ENCODE results near the gene SEPTIN2. TPM values are rescaled to one million over a fixed set of nuclear protein-coding genes. Genes with fewer than 3 reads are reported as not detected.
A peak's percentile ranks its signal among the peaks of the same experiment; 100 is the strongest.

The SEPTIN2 gene
- total and polyA plus RNA-seq, 10 of the 15 experiments (the other 5 are each of a cell fraction or from before 2014, with no cell fraction given), result 169 to 474 (median 269) TPM

GRCh38 chr2:241314226-241315092 is 1.3 kb upstream of the SEPTIN2 start (continued):
- TF ChIP-seq, protein P1, sequence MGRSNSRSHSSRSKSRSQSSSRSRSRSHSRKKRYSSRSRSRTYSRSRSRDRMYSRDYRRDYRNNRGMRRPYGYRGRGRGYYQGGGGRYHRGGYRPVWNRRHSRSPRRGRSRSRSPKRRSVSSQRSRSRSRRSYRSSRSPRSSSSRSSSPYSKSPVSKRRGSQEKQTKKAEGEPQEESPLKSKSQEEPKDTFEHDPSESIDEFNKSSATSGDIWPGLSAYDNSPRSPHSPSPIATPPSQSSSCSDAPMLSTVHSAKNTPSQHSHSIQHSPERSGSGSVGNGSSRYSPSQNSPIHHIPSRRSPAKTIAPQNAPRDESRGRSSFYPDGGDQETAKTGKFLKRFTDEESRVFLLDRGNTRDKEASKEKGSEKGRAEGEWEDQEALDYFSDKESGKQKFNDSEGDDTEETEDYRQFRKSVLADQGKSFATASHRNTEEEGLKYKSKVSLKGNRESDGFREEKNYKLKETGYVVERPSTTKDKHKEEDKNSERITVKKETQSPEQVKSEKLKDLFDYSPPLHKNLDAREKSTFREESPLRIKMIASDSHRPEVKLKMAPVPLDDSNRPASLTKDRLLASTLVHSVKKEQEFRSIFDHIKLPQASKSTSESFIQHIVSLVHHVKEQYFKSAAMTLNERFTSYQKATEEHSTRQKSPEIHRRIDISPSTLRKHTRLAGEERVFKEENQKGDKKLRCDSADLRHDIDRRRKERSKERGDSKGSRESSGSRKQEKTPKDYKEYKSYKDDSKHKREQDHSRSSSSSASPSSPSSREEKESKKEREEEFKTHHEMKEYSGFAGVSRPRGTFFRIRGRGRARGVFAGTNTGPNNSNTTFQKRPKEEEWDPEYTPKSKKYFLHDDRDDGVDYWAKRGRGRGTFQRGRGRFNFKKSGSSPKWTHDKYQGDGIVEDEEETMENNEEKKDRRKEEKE (IDR thresholded peaks at IDR 0.05), result no peak
- no peak for TF ChIP-seq RAD21 (IDR thresholded peaks at IDR 0.05; ENCODE audit: insufficient read depth, low read depth, low read length)
- TF ChIP-seq NR2C2 (IDR thresholded peaks at IDR 0.05; ENCODE audit: borderline replicate concordance, control insufficient read depth, insufficient read length, low read depth), result no peak
- TF ChIP-seq, protein P2, sequence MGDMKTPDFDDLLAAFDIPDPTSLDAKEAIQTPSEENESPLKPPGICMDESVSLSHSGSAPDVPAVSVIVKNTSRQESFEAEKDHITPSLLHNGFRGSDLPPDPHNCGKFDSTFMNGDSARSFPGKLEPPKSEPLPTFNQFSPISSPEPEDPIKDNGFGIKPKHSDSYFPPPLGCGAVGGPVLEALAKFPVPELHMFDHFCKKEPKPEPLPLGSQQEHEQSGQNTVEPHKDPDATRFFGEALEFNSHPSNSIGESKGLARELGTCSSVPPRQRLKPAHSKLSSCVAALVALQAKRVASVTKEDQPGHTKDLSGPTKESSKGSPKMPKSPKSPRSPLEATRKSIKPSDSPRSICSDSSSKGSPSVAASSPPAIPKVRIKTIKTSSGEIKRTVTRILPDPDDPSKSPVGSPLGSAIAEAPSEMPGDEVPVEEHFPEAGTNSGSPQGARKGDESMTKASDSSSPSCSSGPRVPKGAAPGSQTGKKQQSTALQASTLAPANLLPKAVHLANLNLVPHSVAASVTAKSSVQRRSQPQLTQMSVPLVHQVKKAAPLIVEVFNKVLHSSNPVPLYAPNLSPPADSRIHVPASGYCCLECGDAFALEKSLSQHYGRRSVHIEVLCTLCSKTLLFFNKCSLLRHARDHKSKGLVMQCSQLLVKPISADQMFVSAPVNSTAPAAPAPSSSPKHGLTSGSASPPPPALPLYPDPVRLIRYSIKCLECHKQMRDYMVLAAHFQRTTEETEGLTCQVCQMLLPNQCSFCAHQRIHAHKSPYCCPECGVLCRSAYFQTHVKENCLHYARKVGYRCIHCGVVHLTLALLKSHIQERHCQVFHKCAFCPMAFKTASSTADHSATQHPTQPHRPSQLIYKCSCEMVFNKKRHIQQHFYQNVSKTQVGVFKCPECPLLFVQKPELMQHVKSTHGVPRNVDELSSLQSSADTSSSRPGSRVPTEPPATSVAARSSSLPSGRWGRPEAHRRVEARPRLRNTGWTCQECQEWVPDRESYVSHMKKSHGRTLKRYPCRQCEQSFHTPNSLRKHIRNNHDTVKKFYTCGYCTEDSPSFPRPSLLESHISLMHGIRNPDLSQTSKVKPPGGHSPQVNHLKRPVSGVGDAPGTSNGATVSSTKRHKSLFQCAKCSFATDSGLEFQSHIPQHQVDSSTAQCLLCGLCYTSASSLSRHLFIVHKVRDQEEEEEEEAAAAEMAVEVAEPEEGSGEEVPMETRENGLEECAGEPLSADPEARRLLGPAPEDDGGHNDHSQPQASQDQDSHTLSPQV (IDR thresholded peaks at IDR 0.05), result 0 out of 2 replicates have a peak, but pooled peaks have one; percentile 46
- TF ChIP-seq, protein P3, sequence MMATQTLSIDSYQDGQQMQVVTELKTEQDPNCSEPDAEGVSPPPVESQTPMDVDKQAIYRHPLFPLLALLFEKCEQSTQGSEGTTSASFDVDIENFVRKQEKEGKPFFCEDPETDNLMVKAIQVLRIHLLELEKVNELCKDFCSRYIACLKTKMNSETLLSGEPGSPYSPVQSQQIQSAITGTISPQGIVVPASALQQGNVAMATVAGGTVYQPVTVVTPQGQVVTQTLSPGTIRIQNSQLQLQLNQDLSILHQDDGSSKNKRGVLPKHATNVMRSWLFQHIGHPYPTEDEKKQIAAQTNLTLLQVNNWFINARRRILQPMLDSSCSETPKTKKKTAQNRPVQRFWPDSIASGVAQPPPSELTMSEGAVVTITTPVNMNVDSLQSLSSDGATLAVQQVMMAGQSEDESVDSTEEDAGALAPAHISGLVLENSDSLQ (IDR thresholded peaks at IDR 0.05), result no peak
- no peak for TF ChIP-seq NFXL1 (IDR thresholded peaks at IDR 0.05; ENCODE audit: borderline replicate concordance)
- no peak for TF ChIP-seq HCFC1 (IDR thresholded peaks at IDR 0.05; ENCODE audit: low read length)
- no peak for TF ChIP-seq SIX5 (IDR thresholded peaks at IDR 0.05; ENCODE audit: low read depth, low read length, severe bottlenecking)
- TF ChIP-seq MYC (IDR thresholded peaks at IDR 0.05; ENCODE audit: insufficient read depth, insufficient read length, insufficient replicate concordance, low read length, severe bottlenecking), result peak; percentile 44
- no peak for TF ChIP-seq ZNF622 (IDR thresholded peaks at IDR 0.05)
- TF ChIP-seq MTA2 (IDR thresholded peaks at IDR 0.05; ENCODE audit: low read depth), result no peak
- TF ChIP-seq IKZF2 (IDR thresholded peaks at IDR 0.05), result no peak
- no peak for TF ChIP-seq RFX5 (IDR thresholded peaks at IDR 0.05; ENCODE audit: low read depth, low read length)
- TF ChIP-seq USF2 (IDR thresholded peaks at IDR 0.05; ENCODE audit: borderline replicate concordance, low read depth, low read length), result no peak
- TF ChIP-seq, protein P4, sequence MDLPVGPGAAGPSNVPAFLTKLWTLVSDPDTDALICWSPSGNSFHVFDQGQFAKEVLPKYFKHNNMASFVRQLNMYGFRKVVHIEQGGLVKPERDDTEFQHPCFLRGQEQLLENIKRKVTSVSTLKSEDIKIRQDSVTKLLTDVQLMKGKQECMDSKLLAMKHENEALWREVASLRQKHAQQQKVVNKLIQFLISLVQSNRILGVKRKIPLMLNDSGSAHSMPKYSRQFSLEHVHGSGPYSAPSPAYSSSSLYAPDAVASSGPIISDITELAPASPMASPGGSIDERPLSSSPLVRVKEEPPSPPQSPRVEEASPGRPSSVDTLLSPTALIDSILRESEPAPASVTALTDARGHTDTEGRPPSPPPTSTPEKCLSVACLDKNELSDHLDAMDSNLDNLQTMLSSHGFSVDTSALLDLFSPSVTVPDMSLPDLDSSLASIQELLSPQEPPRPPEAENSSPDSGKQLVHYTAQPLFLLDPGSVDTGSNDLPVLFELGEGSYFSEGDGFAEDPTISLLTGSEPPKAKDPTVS (IDR thresholded peaks at IDR 0.05; ENCODE audit: low read depth, low read length), result no peak
- no peak for TF ChIP-seq CHD4 (IDR thresholded peaks at IDR 0.05)
- no peak; a peak in 1 of 4 replicates for TF ChIP-seq BHLHE40 (IDR thresholded peaks at IDR 0.05; ENCODE audit: borderline replicate concordance in 1 of 2, low read depth in 2 of 2, low read length in 1 of 2)

Data from GM12878 (cell line).